Measurements from ENCODE around the gene DACT1.

DNA sequence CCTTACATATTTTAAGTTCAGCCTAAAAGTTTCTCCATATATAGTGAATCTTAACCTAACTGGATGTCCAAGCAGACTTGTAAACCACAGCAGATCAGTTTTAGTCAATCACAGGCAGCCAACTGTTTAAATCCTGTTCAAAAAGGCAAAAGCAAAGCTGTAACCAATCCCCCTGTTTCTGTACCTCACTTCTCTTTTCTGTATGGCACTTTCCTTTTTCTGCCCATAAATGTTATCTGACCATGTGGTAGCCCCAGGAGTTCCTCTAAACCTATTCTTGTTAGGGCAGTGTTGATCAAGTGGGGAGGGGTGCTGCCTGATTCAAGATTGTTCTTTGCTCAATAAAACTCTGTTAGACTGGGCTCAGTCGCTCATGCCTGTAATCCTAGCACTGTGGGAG lies 8.5 kb upstream of the DACT1 start:
- TF ChIP-seq, protein P1, sequence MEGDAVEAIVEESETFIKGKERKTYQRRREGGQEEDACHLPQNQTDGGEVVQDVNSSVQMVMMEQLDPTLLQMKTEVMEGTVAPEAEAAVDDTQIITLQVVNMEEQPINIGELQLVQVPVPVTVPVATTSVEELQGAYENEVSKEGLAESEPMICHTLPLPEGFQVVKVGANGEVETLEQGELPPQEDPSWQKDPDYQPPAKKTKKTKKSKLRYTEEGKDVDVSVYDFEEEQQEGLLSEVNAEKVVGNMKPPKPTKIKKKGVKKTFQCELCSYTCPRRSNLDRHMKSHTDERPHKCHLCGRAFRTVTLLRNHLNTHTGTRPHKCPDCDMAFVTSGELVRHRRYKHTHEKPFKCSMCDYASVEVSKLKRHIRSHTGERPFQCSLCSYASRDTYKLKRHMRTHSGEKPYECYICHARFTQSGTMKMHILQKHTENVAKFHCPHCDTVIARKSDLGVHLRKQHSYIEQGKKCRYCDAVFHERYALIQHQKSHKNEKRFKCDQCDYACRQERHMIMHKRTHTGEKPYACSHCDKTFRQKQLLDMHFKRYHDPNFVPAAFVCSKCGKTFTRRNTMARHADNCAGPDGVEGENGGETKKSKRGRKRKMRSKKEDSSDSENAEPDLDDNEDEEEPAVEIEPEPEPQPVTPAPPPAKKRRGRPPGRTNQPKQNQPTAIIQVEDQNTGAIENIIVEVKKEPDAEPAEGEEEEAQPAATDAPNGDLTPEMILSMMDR (IDR thresholded peaks at IDR 0.05) = no peak
- TF ChIP-seq POLR2A (IDR thresholded peaks at IDR 0.05) = no peak

Data from tibial nerve (tissue), 3 donors.